CD4-positive, CD25-positive, alpha-beta regulatory T cell (primary cell): ENCODE results near the gene EPB42. TPM values are rescaled to one million over a fixed set of nuclear protein-coding genes. Genes with fewer than 3 reads are reported as not detected.
A peak's percentile ranks its signal among the peaks of the same experiment; 100 is the strongest.
"Not testable (repeated sequence)": the region's sequence is repeated elsewhere in the genome, so short reads cannot be mapped to it uniquely, and the experiment has no call there.

Experiments used
- ATAC-seq, 2 donors: fragments of 150-1000 bp; cut with Tn5 transposase; one replicate each; pipeline ENCODE4 v1.10.0; 2021; ENCODE audit warnings: low read depth in 2 of 2, moderate number of reproducible peaks in 2 of 2, moderate library complexity in 1 of 2
- DNase-seq, 3 donors: peaks; one replicate each; pipeline versions ENCODE4 v3.0.0 to v3.0.0-alpha.2; 2012 to 2022; ENCODE audit warnings: mixed read lengths in 1 of 3
- H3K27ac ChIP-seq: one replicate; pipeline ENCODE4 v1.7.0; 2013; ENCODE audit warnings: mild to moderate bottlenecking, low read length; ENCODE audit not compliant: insufficient read depth, poor library complexity, severe bottlenecking
- H3K27me3 ChIP-seq: one replicate; pipeline ENCODE4 v1.7.0; 2013; ENCODE audit warnings: low read length; ENCODE audit not compliant: control insufficient read depth, insufficient read depth
- H3K36me3 ChIP-seq: one replicate; pipeline ENCODE4 v1.7.0; 2013; ENCODE audit warnings: mild to moderate bottlenecking, low read length, moderate library complexity; ENCODE audit not compliant: control insufficient read depth, insufficient read depth
- H3K4me1 ChIP-seq: 2 replicates; pipeline ENCODE4 v1.7.0; 2013; ENCODE audit warnings: mild to moderate bottlenecking, low read length; ENCODE audit not compliant: insufficient read depth, control insufficient read depth, poor library complexity, severe bottlenecking
- H3K4me3 ChIP-seq: one replicate; pipeline ENCODE4 v1.7.0; 2013; ENCODE audit warnings: low read depth, mild to moderate bottlenecking, low read length, moderate library complexity
- H3K9me3 ChIP-seq, 2 experiments: 1 replicate in 1 of 2; 2 replicates in 1 of 2; pipeline ENCODE4 v1.7.0; 2013; ENCODE audit warnings: low read length in 2 of 2, mild to moderate bottlenecking in 1 of 2, moderate library complexity in 1 of 2; ENCODE audit not compliant: control insufficient read depth in 2 of 2
- H3K27ac Mint-ChIP-seq, 3 donors: one replicate each; pipeline ENCODE4 v1.8.0; 2020 to 2022; ENCODE audit warnings: mild to moderate bottlenecking in 3 of 3, mixed read lengths in 3 of 3, moderate library complexity in 2 of 3
- H3K27me3 Mint-ChIP-seq: one replicate; pipeline ENCODE4 v1.8.0; 2022; ENCODE audit warnings: mild to moderate bottlenecking, mixed read lengths
- H3K36me3 Mint-ChIP-seq: one replicate; pipeline ENCODE4 v1.8.0; 2020; ENCODE audit warnings: mixed read lengths
- H3K4me1 Mint-ChIP-seq, 4 donors: one replicate each; pipeline ENCODE4 v1.8.0; 2020 to 2022; ENCODE audit warnings: mixed read lengths in 4 of 4, mild to moderate bottlenecking in 1 of 4
- H3K4me3 Mint-ChIP-seq, 4 donors: one replicate each; pipeline ENCODE4 v1.8.0; 2020 to 2022; ENCODE audit warnings: mild to moderate bottlenecking in 4 of 4, mixed read lengths in 4 of 4, moderate library complexity in 3 of 4
- H3K9me3 Mint-ChIP-seq, 7 donors: one replicate each; pipeline ENCODE4 v1.8.0; 2020 to 2022; ENCODE audit warnings: mixed read lengths in 7 of 7, mild to moderate bottlenecking in 3 of 7, moderate library complexity in 2 of 7
- polyA plus RNA-seq, 4 donors: library from polyadenylated mRNA; unstranded; fragments of 300-500 nt; fragmentation: Illumina TruSeq; gene quantifications; one replicate each; pipeline ENCODE4 v1.2.3, GENCODE V29; 2021
- total RNA-seq: library from RNA; stranded (reverse); gene quantifications from one replicate; pipeline ENCODE4 v1.2.3, GENCODE V29; 2022

The EPB42 gene
- total and polyA plus RNA-seq, 5 donors from 2014 or later: 0.53 TPM; not detected in 4

DNA sequence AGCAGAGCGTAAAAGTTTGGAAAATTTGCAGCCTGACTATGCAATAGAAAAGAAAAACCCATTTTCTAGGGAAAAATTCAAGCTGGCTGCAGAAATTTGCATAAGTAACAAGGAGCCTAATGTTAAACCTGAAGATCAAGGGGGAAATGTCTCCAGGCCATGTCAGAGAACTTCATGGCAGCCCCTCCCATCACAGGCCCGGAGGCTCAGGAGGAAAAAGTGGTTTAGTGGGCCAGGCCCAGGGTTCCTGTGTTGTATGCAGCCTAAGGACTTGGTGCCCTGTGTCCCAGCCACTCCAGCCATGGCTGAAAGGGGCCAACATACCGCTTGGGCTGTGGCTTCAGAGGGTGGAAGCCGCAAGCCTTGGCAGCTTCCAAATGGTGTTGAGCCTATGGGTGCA, 22.3 kb downstream of the EPB42 start:
- H3K36me3 Mint-ChIP-seq: peaks cover 26% of the 10 kb centered on the region
- not testable (repeated sequence) for H3K27ac ChIP-seq, H3K4me3 Mint-ChIP-seq, ATAC-seq, H3K9me3 ChIP-seq, DNase-seq, H3K27me3 Mint-ChIP-seq, H3K27me3 ChIP-seq, H3K4me3 ChIP-seq, H3K9me3 Mint-ChIP-seq, H3K4me1 ChIP-seq
- H3K36me3 ChIP-seq: peaks cover 43% of the 10 kb centered on the region
- H3K4me1 Mint-ChIP-seq: peaks cover 4 to 10% (median 7%) of the 10 kb centered on the region in 4 donors
- peak overlapping the region in 1 of 3 donors; percentile 4 for H3K27ac Mint-ChIP-seq

DNA sequence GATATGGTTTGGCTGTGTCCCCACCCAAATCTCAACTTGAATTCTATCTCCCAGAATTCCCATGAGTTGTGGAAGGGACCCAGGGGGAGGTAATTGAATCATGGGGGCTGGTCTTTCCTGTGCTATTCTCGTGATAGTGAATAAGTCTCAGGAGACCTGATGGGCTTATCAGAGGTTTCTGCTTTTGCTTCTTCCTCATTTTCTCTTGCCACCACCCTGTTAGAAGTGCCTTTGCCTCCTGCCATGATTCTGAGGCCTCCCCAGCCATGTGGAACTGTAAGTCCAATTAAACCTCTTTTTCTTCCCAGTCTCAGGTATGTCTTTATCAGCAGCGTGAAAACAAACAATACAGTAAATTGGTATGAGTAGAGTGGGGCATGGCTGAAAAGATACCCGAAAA, 23.0 kb downstream of the EPB42 start:
- not testable (repeated sequence) for H3K4me3 ChIP-seq, H3K9me3 ChIP-seq, DNase-seq, H3K4me1 ChIP-seq, H3K9me3 Mint-ChIP-seq, H3K27me3 ChIP-seq, H3K27ac ChIP-seq, H3K4me3 Mint-ChIP-seq, H3K27me3 Mint-ChIP-seq, ATAC-seq, H3K27ac Mint-ChIP-seq
- H3K36me3 ChIP-seq: peaks cover 51% of the 10 kb centered on the region
- H3K36me3 Mint-ChIP-seq: peaks cover 28% of the 10 kb centered on the region
- H3K4me1 Mint-ChIP-seq: peaks cover 4 to 10% (median 7%) of the 10 kb centered on the region in 4 donors

DNA sequence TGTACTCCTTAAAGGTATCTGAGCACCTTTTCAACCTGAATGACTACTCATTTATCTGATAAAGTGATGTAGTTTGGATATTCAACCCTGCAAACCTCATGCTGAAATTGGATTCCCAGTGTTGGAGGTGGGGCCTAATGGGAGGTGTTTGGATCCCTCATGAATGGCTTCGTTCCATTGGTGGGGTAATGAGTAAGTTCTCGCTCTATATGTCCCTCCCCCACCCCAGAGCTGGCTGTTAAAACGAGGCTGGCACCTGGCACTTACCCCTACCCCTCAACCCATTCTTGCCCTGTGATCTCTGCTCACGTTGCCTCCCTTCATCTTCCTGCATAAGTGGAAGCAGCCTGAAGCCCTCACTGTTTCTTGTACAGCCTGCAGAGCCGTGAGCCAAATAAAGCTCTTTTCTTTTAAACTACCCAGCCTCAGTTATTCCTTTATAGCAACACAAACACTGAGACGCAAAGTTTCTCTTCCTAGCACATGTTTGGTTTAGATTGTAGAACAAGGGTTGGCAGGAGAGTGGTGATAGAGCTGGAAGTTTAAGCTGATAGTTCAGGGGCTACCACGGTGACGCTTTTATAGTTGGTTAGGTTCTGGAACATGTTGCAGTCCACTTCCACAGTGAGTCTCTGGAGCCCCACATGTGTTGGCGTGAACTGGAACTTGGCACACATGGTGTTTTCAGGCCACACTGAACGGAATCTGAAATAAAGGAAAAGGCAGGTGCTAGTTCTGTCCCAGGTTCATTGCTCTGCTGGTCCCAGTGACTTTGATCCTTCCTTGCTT, 23.9 kb downstream of the EPB42 start:
- H3K4me3 Mint-ChIP-seq: no peak overlapping the region
- H3K36me3 Mint-ChIP-seq: peaks cover 31% of the 10 kb centered on the region
- peaks cover 4 to 10% (median 10%) of the 10 kb centered on the region in 4 donors for H3K4me1 Mint-ChIP-seq
- H3K27ac ChIP-seq: no peak overlapping the region
- peak overlapping the region in 1 of 3 donors; percentile 4 for H3K27ac Mint-ChIP-seq
- no peaks in the 10 kb centered on the region for H3K27me3 ChIP-seq
- H3K36me3 ChIP-seq: peaks cover 59% of the 10 kb centered on the region
- peaks cover 0 to 7% (median 0%) of the 10 kb centered on the region in 7 donors for H3K9me3 Mint-ChIP-seq
- H3K27me3 Mint-ChIP-seq: no peaks in the 10 kb centered on the region
- H3K9me3 ChIP-seq: no peaks in the 10 kb centered on the region
- ATAC-seq (no peak), DNase-seq (no peak)
- H3K4me1 ChIP-seq: no peaks in the 10 kb centered on the region
- H3K4me3 ChIP-seq: no peak overlapping the region

DNA sequence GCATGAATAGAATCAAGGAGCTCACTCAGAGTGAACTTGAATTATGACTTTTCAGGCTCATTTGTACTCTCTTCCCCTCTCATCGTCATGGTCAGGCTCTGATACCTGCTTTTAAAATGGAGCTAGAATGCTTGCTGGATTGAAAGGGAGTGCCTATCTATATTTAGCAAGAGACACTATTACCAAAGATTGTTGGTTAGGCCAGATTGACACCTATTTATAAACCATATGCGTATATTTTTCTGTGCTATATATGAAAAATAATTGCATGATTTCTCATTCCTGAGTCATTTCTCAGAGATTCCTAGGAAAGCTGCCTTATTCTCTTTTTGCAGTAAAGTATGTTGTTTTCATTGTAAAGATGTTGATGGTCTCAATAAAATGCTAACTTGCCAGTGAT, 26.0 kb downstream of the EPB42 start:
- no peaks in the 10 kb centered on the region for H3K27me3 ChIP-seq
- peaks cover 39% of the 10 kb centered on the region for H3K36me3 Mint-ChIP-seq

DNA sequence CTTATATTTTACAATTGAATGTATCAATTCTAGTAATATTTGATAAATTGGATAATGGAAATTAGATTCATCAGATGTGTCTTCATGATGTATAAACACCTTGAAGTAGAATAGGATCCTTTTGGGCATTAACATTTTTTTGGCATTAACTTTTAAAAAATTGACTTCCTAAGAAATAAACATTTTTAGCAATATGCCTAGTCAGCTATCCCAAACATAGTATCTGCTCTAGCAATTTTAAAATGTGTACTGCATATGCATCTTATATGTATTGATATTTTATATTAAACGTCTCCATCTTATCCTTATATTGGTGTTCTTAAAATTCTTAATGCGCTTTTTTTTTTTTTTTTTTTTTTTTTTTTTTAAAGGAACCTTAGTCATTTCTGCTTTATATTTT, 27.1 kb downstream of the EPB42 start:
- no peak overlapping the region for H3K27ac ChIP-seq
- no peaks in the 10 kb centered on the region for H3K27me3 ChIP-seq
- H3K4me1 ChIP-seq: peaks cover 7% of the 10 kb centered on the region
- Mint-ChIP-seq H3K4me1 (peaks cover 25 to 28% (median 26%) of the 10 kb centered on the region in 4 donors), H3K36me3 (peaks cover 46% of the 10 kb centered on the region), H3K27me3 (no peaks in the 10 kb centered on the region), H3K27ac (no peak overlapping the region), H3K9me3 (peaks cover 0 to 7% (median 0%) of the 10 kb centered on the region in 7 donors), H3K4me3 (no peak overlapping the region)
- DNase-seq (no peak), ATAC-seq (no peak)
- peaks cover 88% of the 10 kb centered on the region for H3K36me3 ChIP-seq
- no peak overlapping the region for H3K4me3 ChIP-seq
- no peaks in the 10 kb centered on the region for H3K9me3 ChIP-seq

More for the DNA sequence above, 26.0 kb downstream of the EPB42 start:
- Mint-ChIP-seq H3K9me3 (peaks cover 0 to 7% (median 0%) of the 10 kb centered on the region in 7 donors), H3K4me1 (peaks cover 18 to 21% (median 19%) of the 10 kb centered on the region in 4 donors), H3K27ac (peak overlapping the region in 1 of 3 donors; percentile 30), H3K27me3 (no peaks in the 10 kb centered on the region), H3K4me3 (no peak overlapping the region)
- H3K4me1 ChIP-seq: no peaks in the 10 kb centered on the region
- DNase-seq: no peak
- H3K4me3 ChIP-seq: no peak overlapping the region
- no peak overlapping the region for H3K27ac ChIP-seq
- ATAC-seq: no peak
- H3K9me3 ChIP-seq: no peaks in the 10 kb centered on the region
- H3K36me3 ChIP-seq: peaks cover 80% of the 10 kb centered on the region

DNA sequence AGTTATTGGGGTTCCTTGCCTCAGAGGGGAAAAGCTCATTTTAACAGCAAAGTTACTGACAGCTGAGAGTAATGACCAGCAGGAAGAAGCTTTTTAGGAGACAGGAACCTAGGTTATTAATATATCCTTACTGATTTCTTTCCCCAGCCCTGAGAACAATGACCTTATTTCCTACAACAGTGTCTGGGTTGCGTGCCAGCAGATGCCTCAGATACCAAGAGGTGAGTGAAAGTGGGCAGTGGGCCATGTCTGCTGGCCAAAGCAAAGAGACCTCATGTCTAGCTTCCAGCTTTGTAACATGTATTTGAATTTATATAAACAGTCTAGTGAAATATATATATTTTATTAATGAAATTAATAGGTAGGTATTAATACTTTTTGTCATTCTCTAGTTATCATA, 30.6 kb downstream of the EPB42 start:
- DNase-seq (no peak), ATAC-seq (no peak)
- Histone ChIP-seq H3K36me3 (peaks cover 68% of the 10 kb centered on the region), H3K4me3 (no peak overlapping the region), H3K4me1 (peaks cover 31% of the 10 kb centered on the region), H3K9me3 (no peaks in the 10 kb centered on the region), H3K27me3 (no peaks in the 10 kb centered on the region), H3K27ac (no peak overlapping the region)
- Mint-ChIP-seq H3K27me3 (no peaks in the 10 kb centered on the region), H3K36me3 (peaks cover 26% of the 10 kb centered on the region), H3K4me1 (peaks cover 31 to 57% (median 43%) of the 10 kb centered on the region in 4 donors), H3K9me3 (peaks cover 0 to 1% (median 0%) of the 10 kb centered on the region in 7 donors), H3K27ac (no peak overlapping the region), H3K4me3 (no peak overlapping the region)

DNA sequence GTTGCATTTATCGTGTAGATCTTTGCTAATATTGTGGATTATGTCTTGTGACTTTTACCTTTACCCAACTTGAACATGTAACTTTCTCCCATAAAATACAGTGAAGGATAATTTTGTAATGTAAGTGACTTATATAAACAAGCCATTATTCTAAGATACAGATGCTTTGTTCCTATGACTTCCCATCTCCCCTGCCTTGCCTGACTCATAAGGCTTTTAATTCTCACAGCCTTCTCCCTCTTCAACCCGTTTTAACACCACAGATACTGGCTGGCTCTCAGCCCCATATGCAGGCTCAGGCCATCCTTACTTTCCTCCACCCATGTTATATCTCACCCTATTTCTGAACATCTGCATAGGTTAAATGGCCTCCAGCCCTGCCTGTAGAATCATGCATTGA, 31.5 kb downstream of the EPB42 start:
- peaks cover 32 to 61% (median 41%) of the 10 kb centered on the region in 4 donors for H3K4me1 Mint-ChIP-seq
- peaks cover 19% of the 10 kb centered on the region for H3K36me3 Mint-ChIP-seq
- Histone ChIP-seq H3K36me3 (peaks cover 59% of the 10 kb centered on the region), H3K27ac (no peak overlapping the region), H3K9me3 (no peaks in the 10 kb centered on the region), H3K4me1 (peaks cover 36% of the 10 kb centered on the region), H3K4me3 (no peak overlapping the region), H3K27me3 (no peaks in the 10 kb centered on the region)
- no peak for ATAC-seq
- no peak for DNase-seq
- H3K4me3 Mint-ChIP-seq: peak overlapping the region in 2 of 4 donors; percentile 5 to 58
- H3K27ac Mint-ChIP-seq: peak overlapping the region in 2 of 3 donors; percentile 5 to 38
- no peaks in the 10 kb centered on the region for H3K27me3 Mint-ChIP-seq
- peaks cover 0 to 1% (median 0%) of the 10 kb centered on the region in 7 donors for H3K9me3 Mint-ChIP-seq
